Measurements from ENCODE around the gene SEC16B.

SEC16B gene

DNA sequence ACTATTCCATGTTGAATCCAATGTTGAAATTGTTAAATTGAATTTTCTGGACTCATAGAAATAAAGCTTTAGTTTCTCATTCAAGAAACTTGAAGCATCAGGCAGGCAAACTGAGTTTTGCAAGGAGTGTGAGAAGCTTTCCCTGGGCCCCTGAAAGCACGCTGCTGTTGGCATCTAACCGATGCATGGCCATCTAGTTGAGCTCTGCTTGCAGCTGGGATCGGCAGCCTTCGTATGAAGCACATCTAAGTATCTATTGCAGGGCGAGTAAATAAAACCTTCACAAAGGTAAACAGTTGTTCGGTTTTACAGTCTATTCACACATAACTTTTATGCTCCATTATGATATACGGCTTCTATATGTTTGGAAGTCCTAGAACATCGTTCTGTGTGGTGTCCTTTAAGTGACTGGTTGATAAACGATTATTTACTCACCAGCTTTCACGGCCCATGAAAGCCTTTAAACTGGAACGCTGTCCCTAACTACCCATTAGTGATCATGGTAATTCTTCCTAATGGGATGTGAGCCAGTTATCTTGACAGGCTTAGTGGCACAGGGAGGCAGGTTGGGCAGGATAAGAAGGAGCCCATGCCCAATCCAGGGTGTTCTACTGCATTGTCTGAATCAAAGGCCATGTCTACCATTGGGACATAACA is 71.7 kb downstream of the SEC16B start:
- no peak for DNase-seq

DNA sequence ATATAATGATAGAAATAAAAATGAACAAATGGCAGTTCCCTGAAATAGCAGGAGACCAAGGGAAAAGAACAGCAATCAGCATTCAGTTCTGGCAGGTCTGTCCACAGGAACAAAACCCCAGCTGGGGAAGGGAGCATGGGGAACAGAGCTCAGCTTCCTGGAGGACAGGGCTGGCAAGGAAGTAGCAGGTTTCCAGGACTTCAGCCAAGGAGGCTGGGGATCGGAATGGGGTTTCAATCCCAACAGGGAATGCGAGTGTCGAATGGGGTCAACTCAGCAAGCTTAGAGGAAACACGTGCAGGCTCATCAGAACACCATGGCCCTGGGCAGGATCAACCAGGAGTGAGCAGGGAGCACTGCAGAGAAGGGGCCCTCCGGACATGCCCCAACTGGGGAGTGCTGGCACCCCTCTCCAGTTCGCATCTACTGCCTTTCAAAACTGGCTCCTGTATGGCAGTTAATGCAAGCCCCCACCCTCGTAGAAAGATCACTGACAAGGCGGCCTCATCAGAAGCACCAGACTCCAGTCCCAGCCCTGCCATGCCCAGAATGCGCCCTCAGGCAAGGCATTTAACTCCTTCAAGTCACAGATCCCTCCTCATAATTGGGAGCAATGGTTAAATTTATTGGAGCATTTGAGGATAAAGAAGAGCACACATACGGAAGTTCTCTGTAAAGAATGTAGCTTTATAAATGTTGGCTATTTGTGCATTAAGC is 72.4 kb downstream of the SEC16B start:
- no peak for DNase-seq
